GM10266 (cell line): ENCODE data around the gene C1orf226.

Experiments
- DNase-seq: peaks from one replicate; pipeline ENCODE4 v3.0.0; 2012; ENCODE audit errors: extremely low spot score
- CTCF ChIP-seq: IDR thresholded peaks from 2 replicates; pipeline ENCODE4 v1.5.1; 2012; ENCODE audit warnings: mild to moderate bottlenecking, low read depth; ENCODE audit not compliant: control insufficient read depth, insufficient read depth; ENCODE audit errors: missing control alignments

The C1orf226 gene

GRCh38 chr1:162385280-162385623 lies 3.7 kb downstream of the C1orf226 start:
- TF ChIP-seq CTCF: no peak
- DNase-seq: no peak

GRCh38 chr1:162385702-162386101 lies 4.2 kb downstream of the C1orf226 start:
- DNase-seq: no peak
- TF ChIP-seq CTCF: no peak

- no peak for TF ChIP-seq CTCF
- DNase-seq: no peak
These were observed 5.0 kb downstream of the C1orf226 start for GRCh38 chr1:162386292-162387225.

- no peak for DNase-seq
- TF ChIP-seq CTCF: no peak
These were observed 5.9 kb downstream of the C1orf226 start for GRCh38 chr1:162387226-162388082.

- TF ChIP-seq CTCF: no peak
- no peak for DNase-seq
These were observed 6.6 kb downstream of the C1orf226 start for GRCh38 chr1:162388083-162388594.

GRCh38 chr1:162388615-162389014 lies 7.1 kb downstream of the C1orf226 start:
- no peak for TF ChIP-seq CTCF
- DNase-seq: no peak
